ENCODE measurements around the gene CDCA5. TPM values are rescaled to one million over a fixed set of nuclear protein-coding genes. Genes with fewer than 3 reads are reported as not detected.

CDCA5 gene
- total and polyA plus RNA-seq, 9 donors: 0.38 to 2.8 (median 0.79) TPM; not detected in 1

- intact Hi-C loops (cut with DNase I): loop anchor here in 2 of 4 donors (5.0 to 10.0 kb wide), 5 partner anchors 72 to 268 kb away; partner anchors contain the start of genes ARL2 (in 2 of the 2), ATG2A (in 1 of the 2), CAPN1 (in 1 of the 2) and CDC42BPG (in 1 of the 2)
- H3K27me3 ChIP-seq: no peaks in the 10 kb centered on the region
- no peaks in the 10 kb centered on the region for H3K9me3 ChIP-seq
- WGBS, 3 donors: 1 to 3% (median 2%) methylated on average over 49 to 57 of the region's 57 CpGs
- H3K4me1 ChIP-seq (ENCODE audit: insufficient read depth): peaks cover 16% of the 10 kb centered on the region
- peak; percentile 82 to 95 (median 94) for TF ChIP-seq CTCF (IDR thresholded peaks at IDR 0.05)
- no peak for TF ChIP-seq EP300 (IDR thresholded peaks at IDR 0.05)
- peak overlapping the region; percentile 32 to 56 for H3K27ac ChIP-seq
- no peaks in the 10 kb centered on the region for H3K36me3 ChIP-seq
- peak; percentile 66 to 82 (median 78) for DNase-seq
- H3K4me3 ChIP-seq: peak overlapping the region; percentile 51
These were observed 28.9 kb upstream of the CDCA5 start for GRCh38 chr11:65112546-65113360.

GRCh38 chr11:65111744-65112545 is 28.1 kb upstream of the CDCA5 start, which contains the start of gene TM7SF2:
Gene TM7SF2, plus strand, starts transcription at chr11:65111872. Its CDS starts 144 bp downstream, at chr11:65112016.
- Histone ChIP-seq H3K4me1 (ENCODE audit: insufficient read depth) (peaks cover 16% of the 10 kb centered on the region), H3K36me3 (no peaks in the 10 kb centered on the region), H3K27me3 (no peaks in the 10 kb centered on the region), H3K4me3 (peak within 1 kb of the TSS; percentile 51), H3K9me3 (no peaks in the 10 kb centered on the region), H3K27ac (peak within 1 kb of the TSS; percentile 32 to 56)
- TF ChIP-seq POLR2A (IDR thresholded peaks at IDR 0.05): peak; percentile 95
- TF ChIP-seq CTCF (IDR thresholded peaks at IDR 0.05): no peak
- no peak for TF ChIP-seq EP300 (IDR thresholded peaks at IDR 0.05)
- 0 to 2% (median 1%) methylated on average over 60 to 64 of the region's 64 CpGs for WGBS, 3 donors
- peak; percentile 95 to 98 (median 97) for DNase-seq
- intact Hi-C loops (cut with DNase I): loop anchor here in 2 of 4 donors (5.0 to 10.0 kb wide), 5 partner anchors 73 to 267 kb away; partner anchors contain the start of genes ARL2 (in 2 of the 2), ATG2A (in 1 of the 2), CAPN1 (in 1 of the 2) and CDC42BPG (in 1 of the 2)

GRCh38 chr11:65111159-65111743 is 27.4 kb upstream of the CDCA5 start:
- Histone ChIP-seq H3K9me3 (no peaks in the 10 kb centered on the region), H3K4me1 (ENCODE audit: insufficient read depth) (peaks cover 14% of the 10 kb centered on the region), H3K36me3 (no peaks in the 10 kb centered on the region), H3K27me3 (no peaks in the 10 kb centered on the region), H3K27ac (no peak overlapping the region), H3K4me3 (no peak overlapping the region)
- TF ChIP-seq CTCF (IDR thresholded peaks at IDR 0.05): no peak
- no peak for TF ChIP-seq POLR2A (IDR thresholded peaks at IDR 0.05)
- TF ChIP-seq EP300 (IDR thresholded peaks at IDR 0.05): no peak
- WGBS, 3 donors: 63 to 69% (median 67%) methylated on average over 30 to 31 of the region's 31 CpGs
- intact Hi-C loops (cut with DNase I): loop anchor here in 2 of 4 donors (5.0 to 10.0 kb wide), 5 partner anchors 74 to 266 kb away; partner anchors contain the start of genes ARL2 (in 2 of the 2), ATG2A (in 1 of the 2), CAPN1 (in 1 of the 2) and CDC42BPG (in 1 of the 2)
- DNase-seq: no peak

All from ovary (tissue), 9 donors.